HG02981 (cell line): Measurements from ENCODE around the gene JADE2.

Experiments
- ATAC-seq: cut with Tn5 transposase; IDR thresholded peaks from one replicate; pipeline ENCODE4 v1.9.1; 2021; ENCODE audit warnings: mild to moderate bottlenecking, moderate library complexity; ENCODE audit not compliant: unreplicated experiment

Gene JADE2

DNA sequence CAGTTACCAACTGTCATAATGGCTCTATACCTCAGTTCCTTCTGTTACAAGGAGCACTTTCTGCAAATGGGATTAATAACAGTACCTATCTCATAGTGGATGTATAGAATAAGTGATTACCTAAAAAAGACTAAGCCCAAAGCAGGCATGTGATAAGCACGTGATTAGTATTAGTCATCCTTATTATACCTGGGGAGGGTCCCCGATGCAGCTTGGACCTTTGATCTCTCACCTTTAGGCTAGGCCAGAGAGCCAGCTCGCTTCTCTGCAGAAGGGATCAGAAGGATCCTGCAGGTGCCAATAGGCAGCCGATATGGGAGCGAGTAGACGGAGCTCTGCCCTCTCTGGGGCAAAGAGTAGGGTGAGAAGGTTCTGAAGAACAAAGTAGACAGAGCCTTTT is 4.0 kb downstream of the JADE2 start:
- no peak for ATAC-seq

DNA sequence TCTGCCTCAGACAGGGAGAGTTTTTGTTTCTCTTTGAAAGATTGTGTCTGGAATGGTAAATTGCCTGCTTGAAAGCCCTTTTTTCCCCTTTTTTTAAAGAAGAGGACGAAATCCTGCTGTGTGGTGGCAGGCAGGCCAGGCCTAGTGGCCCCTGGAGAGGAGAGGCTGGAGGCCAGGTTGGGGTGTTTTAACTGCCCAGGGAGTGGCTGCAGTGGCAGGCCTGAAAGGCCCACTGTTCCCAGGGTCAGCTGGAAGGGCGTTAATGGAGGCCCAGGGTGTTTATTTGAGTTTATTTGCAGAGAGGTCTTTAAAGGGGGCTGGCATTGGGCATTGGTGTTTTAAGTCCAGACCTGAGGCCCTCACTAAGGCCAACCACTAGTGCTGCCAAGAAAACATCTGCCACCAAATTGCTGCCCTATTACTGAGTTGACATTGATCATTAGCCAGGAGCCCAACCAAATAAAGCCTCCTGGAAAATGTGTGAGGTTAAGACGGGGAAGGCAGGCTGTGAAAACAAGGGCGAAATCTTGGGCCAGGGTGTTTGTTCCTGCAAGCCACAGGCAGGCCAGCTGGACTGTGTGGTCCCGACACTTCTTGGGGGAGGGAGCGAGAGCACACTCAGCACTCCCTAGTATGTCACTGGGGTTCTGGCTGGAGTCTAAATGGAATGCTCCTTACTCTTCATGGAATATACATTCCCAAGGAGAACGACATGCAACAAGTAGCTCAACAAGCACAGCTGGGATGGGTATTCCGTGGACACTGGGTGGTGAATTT is 5.0 kb downstream of the JADE2 start:
- no peak for ATAC-seq

DNA sequence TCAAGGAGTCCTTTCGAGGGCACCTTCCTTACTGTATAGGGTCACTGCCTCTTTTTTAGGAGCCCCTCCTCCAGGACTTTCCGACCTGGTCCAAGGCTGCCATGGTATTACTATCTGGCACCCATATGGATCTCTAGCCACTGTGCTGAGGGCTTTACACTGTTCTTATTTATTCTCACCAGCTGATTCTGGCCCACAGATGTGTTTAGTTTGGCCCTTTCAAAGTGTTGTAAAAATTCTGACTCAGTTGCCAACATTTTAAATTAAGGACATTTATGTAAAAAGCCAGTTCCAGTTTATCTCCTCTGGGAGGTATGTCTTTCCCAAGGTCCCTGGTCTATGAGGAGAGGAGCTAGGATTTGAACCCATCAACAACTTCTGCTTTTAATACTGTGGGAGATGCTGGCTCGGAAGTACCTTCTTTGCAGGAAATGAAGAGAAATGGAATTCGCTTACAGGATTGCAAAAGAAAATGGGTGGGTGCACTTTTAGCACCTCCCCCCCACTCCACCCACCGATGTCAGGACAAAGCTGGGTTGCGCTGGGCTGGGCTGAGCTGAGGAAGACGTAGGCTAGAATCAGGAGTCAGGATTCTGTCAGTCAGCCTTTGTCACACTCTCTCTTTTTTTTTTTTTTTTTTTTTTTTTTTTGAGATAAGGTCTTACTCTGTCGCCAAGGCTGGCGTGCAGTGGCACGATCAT is 7.8 kb downstream of the JADE2 start:
- no peak for ATAC-seq

DNA sequence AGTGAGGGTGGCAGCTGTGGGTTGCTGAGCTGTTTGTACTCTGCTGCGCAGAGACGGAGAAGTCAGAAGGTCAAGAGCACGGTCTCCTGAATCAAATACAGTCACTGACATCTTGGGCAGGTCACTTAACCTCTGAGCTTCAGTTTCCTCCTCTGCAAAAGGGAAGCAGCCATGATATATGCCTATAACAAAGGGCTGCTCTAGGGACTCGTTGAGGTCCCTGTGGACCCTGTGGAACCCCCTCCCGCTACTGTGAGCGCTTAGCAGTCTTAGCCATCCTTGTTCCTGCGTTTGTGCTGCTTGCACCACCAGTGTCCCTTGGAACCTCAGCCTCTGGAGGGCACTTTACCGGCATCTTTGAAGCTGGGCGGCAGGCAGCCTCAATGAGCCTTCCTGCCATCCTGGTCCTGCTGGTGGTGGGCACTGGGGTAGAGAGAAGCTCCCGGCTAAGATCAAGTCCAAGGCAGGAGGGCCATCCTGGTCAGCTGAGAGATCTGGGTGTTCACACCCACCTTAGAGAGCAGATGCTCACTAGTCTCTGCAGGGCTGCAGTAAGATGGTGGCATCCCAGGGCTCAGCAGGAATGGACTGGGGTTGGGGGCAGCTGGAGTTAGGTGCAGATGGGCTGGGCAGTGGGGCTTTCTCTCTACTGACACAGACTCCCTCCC is 8.7 kb downstream of the JADE2 start:
- no peak for ATAC-seq

DNA sequence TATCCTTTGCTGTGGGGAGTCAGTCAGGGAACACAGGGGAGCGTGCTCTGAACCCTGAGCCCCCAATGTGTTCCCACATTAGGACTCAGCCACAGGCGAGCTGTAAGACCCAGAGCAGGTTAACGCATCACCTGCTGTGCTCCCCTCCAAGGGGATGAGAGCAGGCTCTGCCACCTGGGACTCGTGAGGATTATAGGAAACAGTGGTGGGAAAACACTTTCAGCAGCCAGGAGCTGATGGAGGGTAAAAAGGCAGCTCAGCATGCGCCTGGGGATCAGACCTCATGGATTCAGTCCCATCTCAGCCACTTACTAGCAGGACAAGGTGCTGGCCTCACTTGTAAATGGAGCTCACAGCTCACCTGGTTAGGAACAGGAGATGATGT is 9.2 kb downstream of the JADE2 start:
- ATAC-seq = no peak

DNA sequence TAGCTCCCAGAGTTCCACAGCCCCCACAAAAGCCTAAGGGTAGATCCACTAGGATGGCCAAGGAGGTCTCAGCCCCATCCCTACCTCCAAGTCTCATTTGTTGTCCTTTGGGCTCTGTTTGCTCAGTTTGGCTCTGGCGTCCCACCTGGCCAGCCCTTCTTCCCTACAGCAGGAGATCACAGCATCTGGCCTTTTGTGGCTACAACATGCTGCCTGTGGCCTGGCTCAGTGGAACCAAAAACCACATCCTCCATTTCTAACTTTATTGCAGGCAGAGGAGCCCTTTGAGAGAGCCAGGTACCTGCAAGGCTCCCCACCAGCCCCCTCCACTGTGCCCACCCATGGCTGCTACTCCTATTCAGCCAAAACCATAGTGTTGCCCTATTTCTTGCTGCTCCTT is 11.4 kb downstream of the JADE2 start:
- ATAC-seq = no peak

DNA sequence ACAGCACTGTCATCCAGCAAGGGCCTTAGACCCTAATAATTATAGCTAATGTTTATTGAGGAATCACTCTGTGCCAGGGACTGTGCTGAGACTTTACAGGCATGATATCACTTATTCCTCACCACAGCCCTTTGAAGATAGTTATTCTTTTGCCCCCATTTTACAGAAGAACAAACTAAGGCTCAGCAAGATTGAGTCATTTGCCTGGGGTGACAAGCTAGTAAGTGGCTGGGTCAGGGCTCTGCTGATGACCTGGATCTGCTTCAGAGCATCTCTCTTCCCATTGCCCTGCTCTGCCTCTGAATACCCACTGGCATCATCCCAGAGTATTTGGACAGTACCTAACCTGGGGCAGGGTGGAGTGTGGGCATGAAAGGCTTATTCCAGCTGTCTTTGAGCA is 11.8 kb downstream of the JADE2 start:
- ATAC-seq = no peak

DNA sequence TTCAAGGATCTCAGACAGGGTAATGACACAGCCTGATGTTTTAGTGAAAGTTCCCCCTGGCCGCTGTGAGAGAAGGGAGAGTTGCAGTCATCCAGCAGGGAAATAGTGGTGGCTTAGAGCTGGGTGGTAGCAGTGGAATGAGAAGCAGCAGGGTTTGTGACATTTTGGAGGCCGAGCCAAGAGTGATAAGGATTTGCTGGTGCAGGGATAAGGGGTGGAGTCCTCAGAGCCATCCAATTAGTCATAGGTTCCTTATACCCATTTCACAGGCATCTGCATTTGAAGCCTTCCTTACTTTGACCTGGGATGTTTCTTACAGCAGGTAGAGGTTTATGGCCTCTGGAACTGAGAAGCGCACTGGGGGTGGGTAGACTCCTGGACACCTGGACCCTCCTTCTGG is 12.8 kb downstream of the JADE2 start:
- no peak for ATAC-seq

DNA sequence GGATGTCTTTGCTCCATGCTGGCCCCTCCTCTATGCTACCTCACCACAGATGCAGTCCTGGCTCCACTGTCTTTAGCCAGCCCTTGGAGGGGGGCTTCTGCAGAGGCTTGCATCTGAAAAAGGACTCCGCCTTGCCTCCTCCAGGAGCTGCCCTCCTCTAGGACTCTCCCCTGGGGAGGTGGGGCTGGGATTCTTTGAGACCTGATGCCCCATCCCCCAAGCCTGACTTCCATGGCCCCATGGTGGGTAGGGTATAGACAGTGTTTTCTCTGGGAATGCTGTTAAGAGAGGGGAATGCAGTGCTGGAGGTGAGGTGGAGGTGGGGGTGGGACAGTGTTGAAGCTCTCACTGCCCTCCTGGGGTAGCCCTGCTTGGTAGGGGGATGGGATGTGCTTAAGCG is 14.3 kb downstream of the JADE2 start:
- ATAC-seq = no peak

DNA sequence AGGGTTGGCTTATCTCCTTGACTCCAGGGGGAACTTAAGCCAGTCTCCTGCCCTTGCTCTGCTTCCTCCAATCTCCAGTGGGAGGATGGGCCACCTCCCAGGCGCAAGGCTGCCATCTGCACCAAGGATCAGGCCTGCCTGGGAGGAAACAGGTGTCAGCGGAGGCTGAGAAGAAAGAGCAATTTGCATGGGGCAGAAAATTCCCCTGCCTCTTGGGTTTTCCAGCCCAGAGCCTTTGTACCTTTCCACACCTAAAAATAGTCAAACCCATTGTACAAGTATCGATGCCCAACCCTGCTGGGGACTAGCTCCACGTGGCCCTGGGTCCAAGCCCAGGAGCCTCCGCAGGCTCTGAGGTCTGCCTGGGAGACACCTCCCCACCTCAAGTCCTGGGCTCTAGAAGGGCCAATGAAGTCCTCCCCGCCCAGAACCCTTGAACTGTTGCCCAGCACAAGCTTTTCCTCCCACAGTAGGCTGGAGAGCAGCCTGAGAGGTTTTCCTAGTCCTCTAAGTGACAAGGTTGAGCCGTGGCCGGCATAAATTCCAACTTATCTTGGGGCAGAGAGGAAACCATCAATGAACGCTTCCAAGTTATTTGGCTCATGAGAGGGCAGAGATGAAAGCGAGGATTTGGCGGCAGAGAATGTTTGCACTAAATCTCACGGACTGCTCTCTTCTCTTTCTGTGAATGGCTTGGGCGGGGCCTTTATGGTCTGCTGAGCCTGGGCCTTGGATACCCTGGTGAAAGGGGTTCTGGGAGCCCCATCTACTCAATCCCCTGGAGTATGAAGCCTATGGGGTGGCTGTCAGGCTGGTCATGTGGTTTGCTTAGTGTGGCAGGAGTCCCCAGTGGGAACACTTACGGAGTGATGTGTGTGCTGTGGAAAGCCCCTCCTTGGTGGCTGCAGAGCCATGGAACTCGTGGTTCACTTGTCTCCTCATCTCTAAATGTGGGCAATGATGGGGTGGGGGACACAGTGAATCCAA is 15.6 kb downstream of the JADE2 start:
- ATAC-seq = no peak

DNA sequence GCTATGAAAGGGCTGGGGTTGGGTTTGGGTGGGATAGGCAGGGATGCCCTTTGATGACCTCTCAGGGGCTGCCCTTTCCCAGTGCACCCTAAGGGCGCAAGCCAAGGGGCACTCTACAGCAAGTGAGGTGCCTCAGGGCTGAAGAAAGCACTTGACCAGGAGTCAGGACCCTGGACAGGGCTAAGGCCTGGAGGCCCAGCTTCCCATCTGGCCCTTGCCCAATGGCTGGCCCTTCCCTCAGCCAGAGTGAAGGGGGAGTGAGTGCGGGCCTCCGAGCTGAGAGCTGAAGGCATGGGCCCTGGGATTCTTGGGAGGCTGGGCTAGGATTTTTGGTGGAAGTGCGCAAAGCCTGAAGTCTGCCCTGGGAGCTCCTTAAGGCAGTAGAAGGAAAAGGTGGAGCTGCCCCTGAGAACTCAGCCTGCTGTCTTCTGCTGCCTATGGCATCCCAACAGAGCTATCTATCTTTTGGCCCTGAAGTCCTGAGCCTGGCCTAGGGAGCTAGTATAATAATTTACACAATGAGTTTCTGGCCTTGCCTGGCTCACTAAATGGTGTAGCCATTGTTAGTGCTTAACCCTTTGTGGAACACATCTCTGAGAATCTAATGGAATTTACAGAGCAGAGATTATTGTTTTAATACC is 16.4 kb downstream of the JADE2 start:
- ATAC-seq = no peak

DNA sequence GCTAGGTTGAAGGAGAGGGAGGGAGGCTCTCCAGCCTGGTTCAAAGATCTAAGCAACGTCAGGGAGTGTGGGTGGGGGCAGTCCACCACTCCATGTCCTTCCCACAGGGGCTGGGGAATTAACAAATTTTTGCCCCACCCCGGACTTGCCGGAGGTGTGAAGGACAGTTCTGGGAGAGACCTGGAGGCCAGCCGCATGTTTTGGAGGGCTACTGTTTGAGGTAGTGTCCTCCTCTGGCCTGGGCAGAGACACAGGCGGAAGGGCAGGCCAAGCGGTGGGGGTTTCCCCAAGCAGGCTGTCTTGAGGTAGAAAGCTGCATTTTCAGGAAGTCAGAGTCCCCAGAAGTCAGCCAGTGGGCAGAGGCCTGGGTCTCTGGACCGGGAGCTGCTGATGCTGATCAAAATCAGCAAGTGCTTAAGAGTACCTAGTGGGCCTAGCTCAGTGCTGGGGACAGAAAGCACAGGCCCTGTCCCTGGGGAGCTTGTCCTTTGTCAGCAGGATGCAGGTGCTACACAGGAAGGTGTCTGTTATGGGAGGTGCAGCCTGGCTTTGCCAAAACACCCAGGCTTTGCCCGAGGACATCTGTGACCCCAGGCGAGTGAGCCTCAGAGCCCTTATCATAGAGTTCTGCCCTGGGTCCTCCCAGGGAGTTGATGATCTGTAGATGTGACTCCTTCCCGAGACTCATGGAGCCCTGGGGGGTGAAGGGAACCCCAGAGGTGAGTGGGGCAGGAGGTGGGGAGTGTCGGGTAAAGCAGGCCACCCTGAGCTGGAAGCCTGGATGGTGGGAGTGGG is 18.5 kb downstream of the JADE2 start:
- peak; percentile 44 for ATAC-seq

DNA sequence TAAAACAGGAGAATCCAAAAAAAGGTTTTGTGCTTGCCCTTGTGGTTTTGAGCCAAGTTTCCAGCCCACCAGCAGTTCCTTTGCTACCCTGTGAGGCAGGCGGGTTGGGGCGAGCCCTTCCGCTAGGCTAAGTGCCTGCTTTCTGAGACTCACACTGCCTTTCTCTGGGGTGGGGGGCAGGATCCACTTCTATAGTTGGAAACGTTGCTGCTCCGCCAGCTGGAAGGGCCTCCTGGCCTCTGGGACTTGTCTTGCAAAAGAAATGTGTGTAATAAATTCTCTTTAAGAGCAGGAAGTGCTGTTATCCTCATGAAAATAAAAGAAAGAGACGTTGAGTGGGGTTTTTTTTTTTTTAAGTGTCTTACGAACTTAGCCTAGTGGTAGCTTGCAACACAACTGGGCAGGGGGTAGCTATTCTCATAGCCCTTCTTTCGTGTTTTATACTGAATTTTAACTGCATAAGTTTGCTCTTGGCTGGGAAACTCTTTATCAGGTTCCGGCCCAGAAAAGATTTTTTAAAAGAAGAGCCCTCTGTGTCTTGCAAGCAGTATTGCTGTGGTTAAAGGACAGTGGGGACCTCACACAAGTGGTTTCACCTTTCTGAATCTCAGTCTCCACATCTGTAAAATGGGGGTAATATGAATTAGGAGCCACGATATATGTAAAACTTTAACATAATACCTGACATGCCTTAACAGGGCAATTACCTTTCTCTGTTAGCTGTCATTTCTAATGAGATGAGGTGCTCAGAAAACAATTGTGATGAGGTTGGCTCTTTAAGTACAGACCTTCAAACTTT is 19.8 kb downstream of the JADE2 start:
- ATAC-seq = no peak

DNA sequence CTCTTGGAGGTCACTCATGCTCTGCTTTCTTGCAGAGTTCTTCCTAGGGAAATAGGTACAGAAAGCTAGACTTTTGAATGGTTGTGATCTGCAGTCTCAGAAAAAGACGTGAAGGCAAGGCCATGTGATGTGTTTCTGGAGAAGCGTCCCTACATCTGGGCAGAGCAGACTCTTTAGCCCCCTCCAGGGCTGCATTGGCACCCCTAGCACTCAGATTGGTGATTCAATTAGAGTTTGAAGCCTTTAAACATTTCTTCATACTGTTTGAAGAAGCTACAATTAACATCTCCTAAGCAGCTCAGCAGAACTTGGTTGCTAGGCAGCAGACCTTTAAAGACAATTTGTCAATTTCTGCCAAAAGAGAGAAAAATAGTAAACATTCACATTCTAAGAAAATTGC is 21.6 kb downstream of the JADE2 start:
- ATAC-seq = no peak

DNA sequence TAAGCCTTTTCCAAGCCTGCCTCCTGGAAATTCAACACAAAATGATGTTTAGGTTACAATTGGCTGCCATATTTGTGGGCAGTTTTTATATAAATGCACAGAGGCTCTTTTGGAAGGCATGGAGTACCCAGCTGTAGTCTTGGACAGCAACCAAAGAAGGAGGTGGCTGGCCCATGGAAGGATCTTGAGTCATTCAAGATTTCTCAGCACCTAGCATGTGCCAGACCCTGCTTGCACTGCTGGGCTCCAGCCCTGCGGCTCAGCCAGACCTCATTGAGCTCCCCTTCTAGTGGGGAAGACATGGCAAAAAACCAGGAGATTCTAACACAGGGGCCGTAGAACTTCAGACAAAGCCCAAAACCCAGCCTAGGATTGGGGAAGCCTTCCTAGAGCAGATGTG is 22.1 kb downstream of the JADE2 start:
- no peak for ATAC-seq

DNA sequence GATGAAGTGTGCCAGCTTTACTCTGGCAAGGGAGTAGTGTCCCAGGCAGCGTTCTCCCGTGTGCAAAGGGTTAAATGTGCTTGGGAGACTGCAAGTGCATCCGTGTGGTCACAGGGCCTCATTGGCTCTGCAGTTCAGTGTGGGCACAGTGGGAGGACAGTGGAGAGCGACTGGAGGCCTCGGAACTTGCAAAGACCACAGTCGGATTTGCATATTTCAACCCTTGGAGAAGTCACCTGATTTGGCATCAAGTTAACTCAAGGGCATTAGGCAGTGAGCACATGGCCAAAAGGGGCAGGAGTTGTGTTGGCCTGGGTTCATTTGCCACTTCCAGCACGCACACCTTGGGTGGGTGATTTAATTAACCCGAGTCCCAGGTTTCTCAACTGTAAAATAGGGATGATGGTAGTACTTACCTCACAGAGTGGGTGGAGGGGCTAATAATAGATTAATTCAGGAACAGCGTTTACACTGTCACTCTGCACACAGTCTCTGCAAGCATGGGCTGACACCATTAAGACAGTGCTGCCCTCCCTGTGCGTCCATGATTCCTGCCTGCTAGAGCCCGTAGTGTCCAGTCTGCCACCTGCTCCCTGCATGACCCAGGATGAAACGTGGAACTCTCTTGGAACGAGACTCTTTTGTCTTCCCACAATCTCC is 22.7 kb downstream of the JADE2 start:
- no peak for ATAC-seq

DNA sequence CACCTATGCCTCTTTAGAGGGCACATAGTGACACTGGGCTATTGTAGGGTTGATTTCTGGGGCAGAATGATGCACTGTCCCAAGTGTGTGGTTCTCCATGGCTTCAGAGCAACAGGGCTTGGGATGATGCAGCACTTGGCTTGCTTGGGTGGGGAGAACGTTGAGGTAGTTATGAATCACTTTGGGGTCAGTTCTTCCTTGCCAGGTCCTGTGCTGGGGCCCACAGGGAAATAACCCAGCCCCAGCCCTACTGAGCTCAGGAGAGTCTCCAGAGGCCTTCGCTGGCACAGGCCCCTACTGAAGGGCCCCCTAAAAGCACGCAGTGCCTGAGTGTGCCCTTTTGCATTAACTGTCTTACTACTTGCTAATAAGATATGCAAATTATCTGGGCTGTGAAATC is 24.2 kb downstream of the JADE2 start:
- no peak for ATAC-seq
